Stimulated activated CD8-positive, alpha-beta memory T cell treated with anti-CD3 and anti-CD28 coated beads, Interleukin-7, amount 100 ng/mL, for 24 hours (primary cell): ENCODE data around the gene DUSP3.
A peak's percentile ranks its signal among the peaks of the same experiment; 100 is the strongest.

Experiments
- DNase-seq: peaks from one replicate; pipeline ENCODE4 v3.0.0-alpha.2; 2020; ENCODE audit warnings: low read depth

The DUSP3 gene

GRCh38 chr17:43768943-43769342 lies 9.8 kb downstream of the DUSP3 start:
- no peak for DNase-seq

GRCh38 chr17:43768382-43768781 lies 10.4 kb downstream of the DUSP3 start:
- DNase-seq: no peak

GRCh38 chr17:43767713-43768059 lies 11.1 kb downstream of the DUSP3 start:
- DNase-seq: no peak

- no peak for DNase-seq
Observed at GRCh38 chr17:43767053-43767712, 11.6 kb downstream of the DUSP3 start.

- no peak for DNase-seq
Observed at GRCh38 chr17:43766413-43767052, 12.2 kb downstream of the DUSP3 start.

- DNase-seq: peak; percentile 87
Observed at GRCh38 chr17:43760254-43760852, 18.4 kb downstream of the DUSP3 start.

- no peak for DNase-seq
Observed at GRCh38 chr17:43759836-43760235, 18.9 kb downstream of the DUSP3 start.

GRCh38 chr17:43758497-43759174 lies 20.1 kb downstream of the DUSP3 start, which contains the start of gene SOST:
Gene SOST (minus strand): TSS chr17:43758791. CDS start chr17:43758741, 50 bp downstream.
- DNase-seq: no peak

GRCh38 chr17:43758086-43758485 lies 20.7 kb downstream of the DUSP3 start:
- no peak for DNase-seq

- DNase-seq: no peak
Observed at GRCh38 chr17:43757171-43757660, 21.6 kb downstream of the DUSP3 start.

GRCh38 chr17:43756201-43756600 lies 22.6 kb downstream of the DUSP3 start:
- DNase-seq: no peak

- DNase-seq: no peak
Observed at GRCh38 chr17:43755389-43755875, 23.3 kb downstream of the DUSP3 start.

GRCh38 chr17:43754947-43755346 lies 23.8 kb downstream of the DUSP3 start:
- DNase-seq: no peak

- DNase-seq: no peak
Observed at GRCh38 chr17:43753493-43754129, 25.2 kb downstream of the DUSP3 start.

- no peak for DNase-seq
Observed at GRCh38 chr17:43750153-43750552, 28.6 kb downstream of the DUSP3 start.

- no peak for DNase-seq
Observed at GRCh38 chr17:43745541-43745940, 33.2 kb downstream of the DUSP3 start.

GRCh38 chr17:43741636-43742035 lies 37.1 kb downstream of the DUSP3 start:
- no peak for DNase-seq

- DNase-seq: no peak
Observed at GRCh38 chr17:43740541-43740940, 38.2 kb downstream of the DUSP3 start.

GRCh38 chr17:43737722-43738121 lies 41.1 kb downstream of the DUSP3 start:
- DNase-seq: no peak

GRCh38 chr17:43736389-43736788 lies 42.4 kb downstream of the DUSP3 start:
- no peak for DNase-seq

GRCh38 chr17:43734376-43734775 lies 44.4 kb downstream of the DUSP3 start:
- DNase-seq: no peak

GRCh38 chr17:43733956-43734355 lies 44.8 kb downstream of the DUSP3 start:
- no peak for DNase-seq
